Measurements from ENCODE around the gene VWA1.
"Not testable (repeated sequence)": the region's sequence is repeated elsewhere in the genome, so short reads cannot be mapped to it uniquely, and the experiment has no call there.

DNA sequence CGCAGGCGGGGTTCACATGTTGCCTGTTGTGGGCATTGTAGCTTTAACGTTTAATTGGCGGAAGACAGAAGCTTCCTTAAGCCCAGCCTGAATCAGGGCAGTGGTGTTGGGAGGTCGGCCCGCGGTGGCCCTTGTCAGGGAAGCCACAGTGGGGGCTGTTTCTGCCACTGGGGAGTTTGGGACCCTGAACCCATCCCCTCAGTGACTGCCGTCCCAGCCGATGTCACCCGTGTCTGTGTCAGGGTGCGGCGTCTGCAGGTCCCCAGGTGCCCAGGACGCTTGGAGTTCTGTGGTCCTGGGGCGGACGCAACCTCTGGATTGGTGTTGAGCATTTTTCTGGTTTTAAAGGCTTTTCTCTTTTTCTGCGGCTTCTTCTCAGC, 45.0 kb downstream of the VWA1 start:
- TF ChIP-seq POLR2A (IDR thresholded peaks at IDR 0.05): not testable (repeated sequence)
- TF ChIP-seq, protein P1, sequence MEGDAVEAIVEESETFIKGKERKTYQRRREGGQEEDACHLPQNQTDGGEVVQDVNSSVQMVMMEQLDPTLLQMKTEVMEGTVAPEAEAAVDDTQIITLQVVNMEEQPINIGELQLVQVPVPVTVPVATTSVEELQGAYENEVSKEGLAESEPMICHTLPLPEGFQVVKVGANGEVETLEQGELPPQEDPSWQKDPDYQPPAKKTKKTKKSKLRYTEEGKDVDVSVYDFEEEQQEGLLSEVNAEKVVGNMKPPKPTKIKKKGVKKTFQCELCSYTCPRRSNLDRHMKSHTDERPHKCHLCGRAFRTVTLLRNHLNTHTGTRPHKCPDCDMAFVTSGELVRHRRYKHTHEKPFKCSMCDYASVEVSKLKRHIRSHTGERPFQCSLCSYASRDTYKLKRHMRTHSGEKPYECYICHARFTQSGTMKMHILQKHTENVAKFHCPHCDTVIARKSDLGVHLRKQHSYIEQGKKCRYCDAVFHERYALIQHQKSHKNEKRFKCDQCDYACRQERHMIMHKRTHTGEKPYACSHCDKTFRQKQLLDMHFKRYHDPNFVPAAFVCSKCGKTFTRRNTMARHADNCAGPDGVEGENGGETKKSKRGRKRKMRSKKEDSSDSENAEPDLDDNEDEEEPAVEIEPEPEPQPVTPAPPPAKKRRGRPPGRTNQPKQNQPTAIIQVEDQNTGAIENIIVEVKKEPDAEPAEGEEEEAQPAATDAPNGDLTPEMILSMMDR (IDR thresholded peaks at IDR 0.05): not testable (repeated sequence)
